Stimulated activated CD4-positive, alpha-beta T cell treated with anti-CD3 and anti-CD28 coated beads, Interleukin-15, amount 100 ng/mL, for 1 hour (primary cell): ENCODE results near the gene CD3D.

Source experiments
- DNase-seq, 2 donors: peaks; one replicate each; pipeline ENCODE4 v3.0.0-alpha.2; 2020; ENCODE audit warnings: low read depth in 1 of 2, low spot score in 1 of 2

Gene CD3D

DNA sequence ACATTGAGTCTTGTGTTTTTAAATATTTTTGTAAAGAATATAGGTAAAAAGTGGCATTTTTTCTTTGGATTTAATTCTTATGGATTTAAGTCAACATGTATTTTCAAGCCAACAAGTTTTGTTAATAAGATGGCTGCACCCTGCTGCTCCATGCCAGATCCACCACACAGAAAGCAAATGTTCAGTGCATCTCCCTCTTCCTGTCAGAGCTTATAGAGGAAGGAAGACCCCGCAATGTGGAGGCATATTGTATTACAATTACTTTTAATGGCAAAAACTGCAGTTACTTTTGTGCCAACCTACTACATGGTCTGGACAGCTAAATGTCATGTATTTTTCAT lies 38.3 kb downstream of the CD3D start:
- DNase-seq, result no peak

DNA sequence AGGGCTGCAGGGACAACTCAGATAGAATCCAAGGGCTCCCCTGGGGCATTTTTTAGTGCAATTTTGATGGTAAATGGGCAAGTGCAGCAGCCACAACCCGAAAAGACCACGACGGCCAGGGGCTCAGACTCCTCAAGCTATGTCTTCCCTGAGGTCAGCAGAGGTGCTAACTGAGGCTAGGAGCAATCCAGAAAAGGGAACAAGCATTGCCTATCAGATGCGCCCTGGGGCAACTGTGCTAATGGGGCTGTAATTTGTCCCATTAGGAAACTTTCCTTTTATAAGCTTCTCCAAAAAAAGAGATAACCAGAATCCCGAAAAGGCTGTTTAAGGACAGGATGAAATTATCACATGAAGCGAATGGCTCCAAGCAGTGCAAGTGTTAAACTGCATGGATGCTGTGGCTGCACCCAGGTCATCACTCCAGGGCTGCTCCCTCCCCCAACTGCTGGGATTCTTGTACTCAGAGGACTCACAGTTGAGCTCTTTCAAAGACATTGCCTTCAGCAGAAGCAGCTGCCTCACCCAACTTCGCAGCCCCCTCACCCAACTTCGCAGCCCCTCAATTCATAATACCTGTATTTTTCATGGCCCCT lies 40.8 kb downstream of the CD3D start:
- DNase-seq, result no peak

- DNase-seq, result no peak
Measured at GRCh38 chr11:118295815-118296454, 46.6 kb downstream of the CD3D start.

GRCh38 chr11:118295199-118295598 lies 47.3 kb downstream of the CD3D start:
- DNase-seq, result no peak

- DNase-seq, result no peak
Measured at GRCh38 chr11:118294053-118294452, 48.5 kb downstream of the CD3D start.

DNA sequence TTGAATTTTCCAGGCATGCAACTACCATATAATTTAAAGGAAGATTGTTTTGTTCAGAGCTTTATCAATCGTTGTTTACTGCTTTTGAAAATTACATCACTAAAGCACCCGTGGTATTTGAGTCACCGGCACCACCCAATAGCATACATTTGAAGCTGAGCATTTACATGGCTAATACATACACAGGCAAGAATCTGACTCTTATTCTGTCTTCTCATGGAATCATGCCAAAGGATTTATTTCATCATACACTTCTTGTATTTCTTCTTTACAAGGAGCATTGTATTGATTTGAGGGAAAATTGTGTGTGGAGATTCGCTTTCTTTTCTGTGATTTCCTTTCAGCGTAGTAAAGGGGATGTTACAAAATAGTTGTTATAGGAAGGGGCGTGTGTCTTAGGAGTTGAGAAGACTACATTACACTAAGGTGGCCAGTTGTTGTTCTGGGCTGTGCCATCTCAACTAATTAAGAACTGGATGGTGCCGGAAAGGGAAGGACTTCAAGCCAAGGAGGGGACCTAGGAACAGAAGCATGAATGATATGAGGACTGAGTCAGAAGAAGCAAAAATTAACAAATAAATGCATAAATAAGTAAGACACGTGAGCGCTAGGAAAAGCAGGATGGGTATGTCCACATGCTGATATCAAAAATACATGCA lies 50.9 kb downstream of the CD3D start:
- DNase-seq, result no peak

DNA sequence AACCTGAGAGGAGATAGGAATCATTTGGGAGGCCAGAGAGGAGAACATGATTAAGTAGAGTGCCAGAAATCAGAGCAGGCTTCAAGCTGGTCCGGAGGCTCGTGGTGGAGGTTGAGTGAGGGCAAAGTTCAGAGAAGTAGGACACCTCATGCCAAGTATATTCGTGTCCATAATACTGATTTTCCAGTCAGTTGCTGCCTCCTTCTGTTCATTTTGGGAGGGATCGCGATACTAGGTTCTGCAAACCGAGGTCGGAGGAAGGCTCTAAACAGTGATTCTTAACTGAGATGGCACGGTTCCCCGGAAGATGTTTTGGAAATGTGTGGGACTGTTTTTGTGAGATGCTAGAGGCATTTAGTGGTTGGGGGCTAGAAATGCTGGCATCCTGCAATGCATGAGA lies 51.6 kb downstream of the CD3D start:
- no peak for DNase-seq

- no peak for DNase-seq
Measured at GRCh38 chr11:118289401-118289800, 53.1 kb downstream of the CD3D start.
